Rectal smooth muscle tissue (tissue), 1 donor: ENCODE measurements around the gene SRP54.

Source experiments
- H3K27ac ChIP-seq: one replicate; pipeline ENCODE4 v1.7.0; 2013; ENCODE audit warnings: low read depth, low read length, inconsistent platforms
- H3K27me3 ChIP-seq: one replicate; pipeline ENCODE4 v1.7.0; 2013; ENCODE audit warnings: low read length; ENCODE audit not compliant: control insufficient read depth, insufficient read depth
- H3K36me3 ChIP-seq: one replicate; pipeline ENCODE4 v1.7.0; 2013; ENCODE audit warnings: low read length; ENCODE audit not compliant: control insufficient read depth, insufficient read depth
- H3K4me1 ChIP-seq: one replicate; pipeline ENCODE4 v1.7.0; 2013; ENCODE audit warnings: low read length; ENCODE audit not compliant: control insufficient read depth, insufficient read depth
- H3K4me3 ChIP-seq: one replicate; pipeline ENCODE4 v1.7.0; 2013; ENCODE audit warnings: low read length
- H3K9ac ChIP-seq: one replicate; pipeline ENCODE4 v1.7.0; 2013; ENCODE audit warnings: low read length

The SRP54 gene

DNA sequence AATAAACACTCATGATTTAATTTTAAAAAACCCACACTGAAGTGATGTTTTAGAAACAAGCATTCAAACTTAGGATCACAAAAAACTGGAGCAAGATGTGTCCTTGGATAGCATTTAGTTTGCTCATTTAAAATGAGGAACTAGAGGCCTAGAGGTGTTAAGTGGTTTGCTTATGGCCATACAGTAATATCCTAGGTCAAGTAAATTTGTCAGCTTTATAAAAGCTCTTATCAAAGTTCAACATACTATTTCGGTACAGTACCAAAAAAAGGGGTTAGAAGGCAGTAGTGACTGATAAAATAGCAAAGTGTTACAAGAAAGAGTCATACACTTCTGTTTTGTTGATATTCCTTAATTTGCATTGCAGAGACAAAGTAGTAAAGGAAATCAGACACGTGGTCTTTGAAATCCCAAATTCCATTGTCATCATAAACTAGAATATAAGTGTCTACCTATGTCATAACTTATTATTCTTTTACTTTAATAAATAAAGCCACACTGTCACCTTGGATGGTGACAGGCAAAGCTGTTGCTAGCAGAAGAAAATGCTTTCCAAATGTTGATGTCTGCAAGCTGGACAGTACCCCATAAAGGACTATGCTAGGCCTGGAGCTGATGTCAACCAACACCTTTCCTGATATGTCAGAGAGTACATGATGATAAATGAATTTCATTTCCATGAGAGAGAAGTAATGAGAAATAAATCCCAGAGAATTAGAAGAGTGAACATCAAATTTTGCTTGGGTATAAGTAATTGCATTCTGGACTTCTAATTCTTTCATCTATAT lies 17.6 kb upstream of the SRP54 start:
- Histone ChIP-seq H3K36me3 (peaks cover 9% of the 10 kb centered on the region), H3K4me3 (no peak overlapping the region), H3K4me1 (no peaks in the 10 kb centered on the region), H3K27me3 (no peaks in the 10 kb centered on the region), H3K9ac (no peak overlapping the region), H3K27ac (no peak overlapping the region)

GRCh38 chr14:34965912-34966311 lies 16.9 kb upstream of the SRP54 start:
- H3K27ac ChIP-seq, result no peak overlapping the region

GRCh38 chr14:34966413-34966812 lies 16.4 kb upstream of the SRP54 start:
- no peak overlapping the region for H3K9ac ChIP-seq
- H3K4me1 ChIP-seq, result no peaks in the 10 kb centered on the region
- no peak overlapping the region for H3K27ac ChIP-seq
- no peak overlapping the region for H3K4me3 ChIP-seq
- no peaks in the 10 kb centered on the region for H3K27me3 ChIP-seq
- H3K36me3 ChIP-seq, result peaks cover 9% of the 10 kb centered on the region

More at GRCh38 chr14:34965912-34966311, 16.9 kb upstream of the SRP54 start:
- Histone ChIP-seq H3K36me3 (peaks cover 9% of the 10 kb centered on the region), H3K9ac (no peak overlapping the region), H3K27me3 (no peaks in the 10 kb centered on the region), H3K4me3 (no peak overlapping the region), H3K4me1 (no peaks in the 10 kb centered on the region)

DNA sequence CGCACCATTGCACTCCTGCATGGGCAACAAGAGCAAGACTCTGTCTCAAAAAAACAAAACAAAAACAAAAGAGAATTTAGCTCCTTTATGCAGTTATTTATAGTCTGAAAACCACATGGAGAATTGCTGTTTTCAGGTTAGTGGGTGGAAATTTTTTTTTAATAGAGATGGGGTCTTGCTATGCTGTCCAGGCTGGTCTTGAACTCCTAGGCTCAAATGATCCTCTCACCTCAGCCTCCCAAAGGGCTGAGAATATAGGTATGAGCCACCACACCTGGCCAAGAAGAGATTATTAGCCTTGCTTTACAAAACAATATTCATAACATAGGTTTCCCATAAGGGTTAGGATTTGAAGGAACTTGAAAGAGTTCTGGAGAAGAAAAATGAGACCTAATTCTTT lies 12.1 kb upstream of the SRP54 start:
- H3K27ac ChIP-seq, result no peak overlapping the region
- H3K27me3 ChIP-seq, result no peaks in the 10 kb centered on the region
- no peak overlapping the region for H3K4me3 ChIP-seq
- peaks cover 9% of the 10 kb centered on the region for H3K36me3 ChIP-seq
- no peak overlapping the region for H3K9ac ChIP-seq
- no peaks in the 10 kb centered on the region for H3K4me1 ChIP-seq

DNA sequence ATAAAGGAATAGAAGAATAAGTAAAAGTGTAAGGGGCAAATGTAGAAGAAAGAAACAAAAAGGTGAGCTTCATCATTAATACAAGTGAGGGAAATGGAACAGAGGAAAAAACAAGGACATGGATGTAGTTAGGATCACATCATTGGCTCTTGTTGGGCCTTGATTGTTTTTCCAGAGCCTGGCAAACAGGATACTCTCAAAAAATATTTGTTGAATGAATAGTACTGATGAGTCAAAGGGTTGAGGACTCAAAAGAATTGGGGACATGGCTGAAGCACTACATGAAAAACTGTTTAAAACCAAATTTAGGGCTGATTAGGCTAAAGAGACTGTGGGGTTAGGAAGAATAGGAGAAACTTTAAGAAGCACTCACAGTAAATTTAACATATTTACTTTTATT lies 11.4 kb upstream of the SRP54 start:
- Histone ChIP-seq H3K9ac (no peak overlapping the region), H3K4me1 (no peaks in the 10 kb centered on the region), H3K36me3 (peaks cover 3% of the 10 kb centered on the region), H3K27me3 (no peaks in the 10 kb centered on the region), H3K27ac (no peak overlapping the region), H3K4me3 (no peak overlapping the region)

- no peak overlapping the region for H3K4me3 ChIP-seq
- H3K27ac ChIP-seq, result no peak overlapping the region
- H3K4me1 ChIP-seq, result no peaks in the 10 kb centered on the region
- H3K36me3 ChIP-seq, result peaks cover 2% of the 10 kb centered on the region
- H3K9ac ChIP-seq, result no peak overlapping the region
- no peaks in the 10 kb centered on the region for H3K27me3 ChIP-seq
Measured at GRCh38 chr14:34971801-34972200, 11.0 kb upstream of the SRP54 start.

GRCh38 chr14:34978444-34978843 lies 4.3 kb upstream of the SRP54 start:
- Histone ChIP-seq H3K27ac (no peak overlapping the region), H3K36me3 (no peaks in the 10 kb centered on the region), H3K9ac (no peak overlapping the region), H3K27me3 (no peaks in the 10 kb centered on the region), H3K4me1 (peaks cover 12% of the 10 kb centered on the region), H3K4me3 (no peak overlapping the region)

- Histone ChIP-seq H3K4me3 (peak overlapping the region; percentile 99), H3K4me1 (peaks cover 12% of the 10 kb centered on the region), H3K36me3 (no peaks in the 10 kb centered on the region), H3K9ac (no peak overlapping the region), H3K27me3 (no peaks in the 10 kb centered on the region), H3K27ac (no peak overlapping the region)
Measured at GRCh38 chr14:34980337-34980900, 2.4 kb upstream of the SRP54 start.

DNA sequence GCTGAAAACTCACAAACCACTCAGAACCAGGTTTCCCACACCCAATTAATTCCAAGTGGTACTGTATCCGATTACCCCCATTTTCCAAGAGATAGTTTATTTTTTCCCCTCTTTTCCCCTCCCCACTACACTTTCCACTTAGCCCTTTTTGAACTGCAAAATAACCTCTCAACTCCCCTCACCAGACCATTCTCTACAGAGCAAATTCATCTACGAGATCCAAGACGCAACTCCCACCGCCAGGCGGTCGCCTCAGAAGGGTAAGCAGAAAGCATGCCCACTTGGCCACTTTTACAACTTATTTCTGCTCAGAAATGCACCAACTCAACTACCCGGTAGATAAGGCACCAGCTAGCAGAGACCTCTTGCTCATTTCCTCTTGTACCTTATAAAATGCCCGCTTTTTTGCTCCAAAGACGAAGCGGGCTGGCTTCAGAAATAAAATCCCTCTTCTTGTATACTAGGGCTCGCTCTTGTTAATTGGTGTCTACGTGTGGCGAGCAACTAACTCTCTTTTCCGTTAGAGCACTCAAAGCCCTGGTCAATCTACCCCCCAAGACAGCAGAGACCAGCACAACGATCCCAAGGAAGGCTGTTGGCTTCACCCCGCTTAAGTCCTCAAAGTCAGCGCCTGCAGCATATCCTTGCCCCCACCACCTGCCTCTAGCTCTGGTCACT lies 910 bp upstream of the SRP54 start:
- Histone ChIP-seq H3K36me3 (no peaks in the 10 kb centered on the region), H3K4me1 (peaks cover 12% of the 10 kb centered on the region), H3K27me3 (no peaks in the 10 kb centered on the region), H3K9ac (peak overlapping the region; percentile 59), H3K27ac (peak overlapping the region; percentile 100), H3K4me3 (peak overlapping the region; percentile 99)

- H3K27me3 ChIP-seq, result no peaks in the 10 kb centered on the region
- H3K9ac ChIP-seq, result peak overlapping the region; percentile 91
- peak overlapping the region; percentile 100 for H3K27ac ChIP-seq
- H3K4me1 ChIP-seq, result peaks cover 12% of the 10 kb centered on the region
- H3K4me3 ChIP-seq, result peak overlapping the region; percentile 99
- no peaks in the 10 kb centered on the region for H3K36me3 ChIP-seq
Measured at GRCh38 chr14:34983148-34983760, 462 bp downstream of the SRP54 start.

DNA sequence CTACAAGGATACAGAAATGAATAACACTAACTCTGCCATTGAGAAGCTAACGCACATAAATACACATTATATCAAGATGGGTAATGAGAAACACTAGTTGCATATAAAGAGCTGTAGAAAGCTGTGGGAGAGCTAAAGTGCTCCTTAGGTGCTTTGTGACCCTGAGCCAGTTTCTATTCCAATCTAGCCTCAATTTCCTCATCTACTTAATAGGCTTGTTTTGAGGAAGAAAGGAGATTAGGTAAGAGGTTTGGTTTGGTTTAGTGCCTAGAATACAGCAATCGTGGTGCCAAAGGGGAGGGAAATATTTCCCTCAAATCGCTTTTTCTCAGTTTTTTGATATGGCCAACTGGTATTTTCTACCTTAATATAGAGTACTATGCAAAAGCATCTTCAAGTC lies 994 bp downstream of the SRP54 start:
- no peak overlapping the region for H3K9ac ChIP-seq
- H3K4me1 ChIP-seq, result peaks cover 12% of the 10 kb centered on the region
- peak overlapping the region; percentile 99 for H3K4me3 ChIP-seq
- no peaks in the 10 kb centered on the region for H3K36me3 ChIP-seq
- H3K27me3 ChIP-seq, result no peaks in the 10 kb centered on the region
- no peak overlapping the region for H3K27ac ChIP-seq

GRCh38 chr14:34985740-34986139 lies 2.9 kb downstream of the SRP54 start:
- no peaks in the 10 kb centered on the region for H3K36me3 ChIP-seq
- H3K4me1 ChIP-seq, result peaks cover 12% of the 10 kb centered on the region
- H3K27me3 ChIP-seq, result no peaks in the 10 kb centered on the region
- no peak overlapping the region for H3K27ac ChIP-seq
- no peak overlapping the region for H3K9ac ChIP-seq
- H3K4me3 ChIP-seq, result no peak overlapping the region
